Activated gamma-delta T cell (primary cell): ENCODE results near the gene CORO1A.
"Not testable (repeated sequence)": the region's sequence is repeated elsewhere in the genome, so short reads cannot be mapped to it uniquely, and the experiment has no call there.

ENCODE experiments used
- DNase-seq: peaks from one replicate; lab custom pipeline; 2025; lab: John Stamatoyannopoulos, UW

Gene CORO1A

GRCh38 chr16:30199608-30200343 is 16.4 kb downstream of the CORO1A start:
- DNase-seq = not testable (repeated sequence)

GRCh38 chr16:30205541-30206236 is 22.3 kb downstream of the CORO1A start:
- not testable (repeated sequence) for DNase-seq

GRCh38 chr16:30206252-30206651 is 22.9 kb downstream of the CORO1A start:
- DNase-seq = not testable (repeated sequence)

GRCh38 chr16:30207063-30207704 is 23.8 kb downstream of the CORO1A start:
- not testable (repeated sequence) for DNase-seq

GRCh38 chr16:30209032-30209431 is 25.6 kb downstream of the CORO1A start:
- not testable (repeated sequence) for DNase-seq

- not testable (repeated sequence) for DNase-seq
These were observed 28.0 kb downstream of the CORO1A start for GRCh38 chr16:30211414-30211813.

GRCh38 chr16:30217082-30217481 is 33.7 kb downstream of the CORO1A start:
- DNase-seq = not testable (repeated sequence)
